ENCODE results near the gene TSC22D1.

TSC22D1 gene

GRCh38 chr13:44458313-44458975 lies 117.7 kb downstream of the TSC22D1 start:
- no peak for TF ChIP-seq POLR2AphosphoS5 (IDR thresholded peaks at IDR 0.05; ENCODE audit: low read depth, low read length)
- TF ChIP-seq TAF1 (IDR thresholded peaks at IDR 0.05; ENCODE audit: borderline replicate concordance, insufficient read depth, low read length) = no peak
- no peak for TF ChIP-seq FOXP2 (optimal IDR thresholded peaks at IDR 0.05; ENCODE audit: borderline replicate concordance, extremely low read depth, extremely low read length, insufficient read depth)
- TF ChIP-seq REST (IDR thresholded peaks at IDR 0.05; ENCODE audit: insufficient read depth in 1 of 2, low read depth in 2 of 2, low read length in 2 of 2) = no peak
- no peak for TF ChIP-seq SIN3A (IDR thresholded peaks at IDR 0.05; ENCODE audit: borderline replicate concordance, insufficient read depth, low read length)

- TF ChIP-seq SIN3A (IDR thresholded peaks at IDR 0.05; ENCODE audit: borderline replicate concordance, insufficient read depth, low read length) (no peak), POLR2AphosphoS5 (IDR thresholded peaks at IDR 0.05; ENCODE audit: low read depth, low read length) (no peak), TAF1 (IDR thresholded peaks at IDR 0.05; ENCODE audit: borderline replicate concordance, insufficient read depth, low read length) (no peak), REST (IDR thresholded peaks at IDR 0.05; ENCODE audit: insufficient read depth in 1 of 2, low read depth in 2 of 2, low read length in 2 of 2) (no peak), FOXP2 (optimal IDR thresholded peaks at IDR 0.05; ENCODE audit: borderline replicate concordance, extremely low read depth, extremely low read length, insufficient read depth) (no peak)
These were observed 120.4 kb downstream of the TSC22D1 start for GRCh38 chr13:44455769-44456168.

GRCh38 chr13:44453881-44454280 lies 122.2 kb downstream of the TSC22D1 start:
- TF ChIP-seq FOXP2 (optimal IDR thresholded peaks at IDR 0.05; ENCODE audit: borderline replicate concordance, extremely low read depth, extremely low read length, insufficient read depth) (no peak), REST (IDR thresholded peaks at IDR 0.05; ENCODE audit: insufficient read depth in 1 of 2, low read depth in 2 of 2, low read length in 2 of 2) (no peak), SIN3A (IDR thresholded peaks at IDR 0.05; ENCODE audit: borderline replicate concordance, insufficient read depth, low read length) (no peak), TAF1 (IDR thresholded peaks at IDR 0.05; ENCODE audit: borderline replicate concordance, insufficient read depth, low read length) (no peak), POLR2AphosphoS5 (IDR thresholded peaks at IDR 0.05; ENCODE audit: low read depth, low read length) (no peak)

GRCh38 chr13:44453069-44453468 lies 123.1 kb downstream of the TSC22D1 start:
- no peak for TF ChIP-seq REST (IDR thresholded peaks at IDR 0.05; ENCODE audit: insufficient read depth in 1 of 2, low read depth in 2 of 2, low read length in 2 of 2)
- TF ChIP-seq SIN3A (IDR thresholded peaks at IDR 0.05; ENCODE audit: borderline replicate concordance, insufficient read depth, low read length) = no peak

GRCh38 chr13:44452418-44452817 lies 123.7 kb downstream of the TSC22D1 start:
- no peak for TF ChIP-seq TAF1 (IDR thresholded peaks at IDR 0.05; ENCODE audit: borderline replicate concordance, insufficient read depth, low read length)
- no peak for TF ChIP-seq POLR2AphosphoS5 (IDR thresholded peaks at IDR 0.05; ENCODE audit: low read depth, low read length)
- no peak for TF ChIP-seq REST (IDR thresholded peaks at IDR 0.05; ENCODE audit: insufficient read depth in 1 of 2, low read depth in 2 of 2, low read length in 2 of 2)
- TF ChIP-seq FOXP2 (optimal IDR thresholded peaks at IDR 0.05; ENCODE audit: borderline replicate concordance, extremely low read depth, extremely low read length, insufficient read depth) = no peak
- no peak for TF ChIP-seq SIN3A (IDR thresholded peaks at IDR 0.05; ENCODE audit: borderline replicate concordance, insufficient read depth, low read length)

Data from PFSK-1 (cell line).